ENCODE data around the gene DACH2.

DACH2 gene

DNA sequence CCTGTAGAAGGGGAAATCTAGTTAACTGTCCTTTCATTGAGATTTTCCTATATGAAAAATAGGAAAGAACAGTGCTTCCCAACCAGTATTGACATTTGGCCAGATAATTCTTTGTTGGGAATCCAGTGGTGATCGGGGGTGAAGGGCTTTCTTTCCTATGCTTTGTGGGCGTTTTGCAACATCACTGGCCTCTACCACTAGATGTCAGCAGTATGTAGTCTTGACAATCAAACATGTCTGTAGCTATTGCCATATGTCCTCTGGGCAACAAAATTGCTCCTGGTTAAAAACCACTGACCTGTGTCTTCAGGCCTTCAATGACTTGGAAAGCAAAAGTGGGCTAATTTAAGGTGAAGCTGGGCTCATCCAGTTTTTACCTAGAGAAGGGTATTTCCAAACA is 658.5 kb downstream of the DACH2 start:
- DNase-seq (ENCODE audit: low spot score) = peak; percentile 1

DNA sequence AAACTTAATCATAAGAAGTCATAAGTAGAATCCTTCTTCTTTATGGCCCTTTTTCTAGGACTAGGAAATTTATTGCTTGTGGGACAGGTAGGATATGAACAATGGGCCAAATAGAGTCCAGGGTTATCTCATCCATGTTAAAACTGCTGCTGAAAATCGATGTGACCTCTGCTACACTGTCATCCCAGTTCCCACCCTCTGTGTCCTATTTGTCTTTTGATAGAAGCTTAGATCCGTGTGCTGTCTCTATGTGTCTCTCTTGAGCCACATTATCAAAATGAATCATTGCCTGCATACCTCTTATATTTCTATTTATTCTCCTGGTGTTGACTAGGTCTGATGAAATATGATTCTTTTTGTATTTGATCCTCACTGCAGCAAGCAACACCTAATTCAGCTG is 661.4 kb downstream of the DACH2 start:
- no peak for DNase-seq (ENCODE audit: low spot score)

DNA sequence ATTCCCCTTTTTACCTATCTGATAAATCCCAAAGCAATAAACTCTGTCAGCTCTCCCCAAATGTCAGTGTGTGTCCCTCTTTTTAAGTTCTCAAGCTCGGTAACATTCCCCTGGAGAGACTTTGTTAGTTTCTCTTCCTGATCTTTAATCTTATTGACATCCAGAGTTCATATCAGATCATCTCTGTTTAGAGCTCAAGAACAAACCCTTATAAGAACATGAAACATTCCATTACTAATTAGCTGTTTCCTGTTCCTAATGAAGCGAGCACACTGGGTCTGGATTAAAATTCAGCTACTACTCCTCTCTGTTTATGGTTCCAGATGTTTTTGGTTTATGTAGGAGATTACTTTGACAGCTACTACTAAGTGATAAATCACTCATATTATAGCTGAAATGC is 681.5 kb downstream of the DACH2 start:
- no peak for DNase-seq (ENCODE audit: low spot score)

DNA sequence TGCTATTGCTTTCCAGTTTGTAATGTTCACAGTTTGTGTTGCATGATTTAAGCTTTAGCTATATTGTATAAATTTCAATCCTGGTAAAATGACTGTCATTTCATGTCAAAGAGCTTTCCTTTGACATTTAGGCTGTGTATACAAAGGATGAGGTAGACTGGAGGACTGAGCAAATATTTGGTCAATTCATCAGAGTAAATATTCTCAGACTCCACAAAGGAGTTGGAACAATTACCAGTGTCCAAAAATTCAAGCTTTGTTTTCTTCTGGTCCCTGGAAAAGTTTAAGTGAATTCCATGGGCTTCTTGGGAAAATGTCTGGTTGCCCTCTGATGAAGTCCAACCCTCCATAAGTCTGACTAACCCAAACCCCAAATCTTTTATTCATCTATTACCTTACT is 682.4 kb downstream of the DACH2 start:
- DNase-seq (ENCODE audit: low spot score) = no peak

DNA sequence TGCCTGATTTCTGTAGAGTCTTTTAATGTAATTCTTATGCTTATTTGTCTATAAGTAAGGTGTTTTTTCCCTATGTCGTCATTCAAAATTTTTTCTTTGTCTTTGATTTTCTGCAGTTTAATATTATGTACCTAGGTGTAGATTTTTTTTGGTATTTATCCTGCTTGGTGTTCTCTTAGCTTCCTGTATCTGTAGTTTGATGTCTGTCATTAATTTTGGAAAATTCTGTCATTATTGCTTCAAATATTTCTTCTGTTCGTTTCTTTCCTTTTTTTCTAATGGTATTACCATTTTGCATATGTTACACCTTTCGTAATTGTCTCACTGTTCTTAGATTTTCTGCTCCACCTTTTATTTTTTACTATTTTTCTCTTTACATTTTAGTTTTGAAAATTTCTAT is 696.9 kb downstream of the DACH2 start:
- no peak for DNase-seq (ENCODE audit: low spot score)
